Skeletal muscle tissue (tissue), 4 donors: ENCODE measurements around the gene RFPL2. TPM values are rescaled to one million over a fixed set of nuclear protein-coding genes. Genes with fewer than 3 reads are reported as not detected.

Source experiments
- H3K27ac ChIP-seq: one replicate; pipeline ENCODE4 v1.7.0; 2013; ENCODE audit warnings: mild to moderate bottlenecking, low read depth, low read length, inconsistent platforms
- H3K27me3 ChIP-seq, 3 donors: one replicate each; pipeline ENCODE4 v1.7.0; 2013; ENCODE audit warnings: low read length in 3 of 3; ENCODE audit not compliant: control insufficient read depth in 3 of 3, insufficient read depth in 3 of 3
- H3K36me3 ChIP-seq, 3 donors: one replicate each; pipeline ENCODE4 v1.7.0; 2013; ENCODE audit warnings: low read length in 3 of 3; ENCODE audit not compliant: control insufficient read depth in 3 of 3, insufficient read depth in 3 of 3
- H3K4me1 ChIP-seq, 3 donors: one replicate each; pipeline ENCODE4 v1.7.0; 2013; ENCODE audit warnings: low read length in 3 of 3, mild to moderate bottlenecking in 3 of 3; ENCODE audit not compliant: control insufficient read depth in 3 of 3, insufficient read depth in 3 of 3
- H3K4me3 ChIP-seq, 3 donors: one replicate each; pipeline ENCODE4 v1.7.0; 2013; ENCODE audit warnings: low read length in 3 of 3
- H3K9ac ChIP-seq, 3 donors: one replicate each; pipeline ENCODE4 v1.7.0; 2013; ENCODE audit warnings: low read length in 3 of 3, mild to moderate bottlenecking in 3 of 3, moderate library complexity in 2 of 3, low read depth in 1 of 3
- H3K9me3 ChIP-seq, 3 donors: one replicate each; pipeline ENCODE4 v1.7.0; 2013; ENCODE audit warnings: low read length in 3 of 3; ENCODE audit not compliant: control insufficient read depth in 3 of 3
- total RNA-seq: library from RNA; depleted of rRNA; stranded (reverse); fragments of >200 nt; gene quantifications from one replicate; pipeline ENCODE4 v1.2.3, GENCODE V29; 2014
- donor health status: Osteomylitis.

The RFPL2 gene
- total RNA-seq, 1 donor from 2014 or later: not detected

- Histone ChIP-seq H3K4me1 (no peaks in the 10 kb centered on the region), H3K4me3 (no peak overlapping the region), H3K27ac (no peak overlapping the region), H3K36me3 (no peaks in the 10 kb centered on the region), H3K9ac (no peak overlapping the region), H3K9me3 (no peaks in the 10 kb centered on the region), H3K27me3 (peaks cover 0 to 7% (median 3%) of the 10 kb centered on the region in 3 donors)
Observed at GRCh38 chr22:32232191-32232830, 27.4 kb upstream of the RFPL2 start.

GRCh38 chr22:32226326-32227104 is 21.6 kb upstream of the RFPL2 start:
- no peaks in the 10 kb centered on the region for H3K36me3 ChIP-seq
- no peak overlapping the region for H3K4me3 ChIP-seq

DNA sequence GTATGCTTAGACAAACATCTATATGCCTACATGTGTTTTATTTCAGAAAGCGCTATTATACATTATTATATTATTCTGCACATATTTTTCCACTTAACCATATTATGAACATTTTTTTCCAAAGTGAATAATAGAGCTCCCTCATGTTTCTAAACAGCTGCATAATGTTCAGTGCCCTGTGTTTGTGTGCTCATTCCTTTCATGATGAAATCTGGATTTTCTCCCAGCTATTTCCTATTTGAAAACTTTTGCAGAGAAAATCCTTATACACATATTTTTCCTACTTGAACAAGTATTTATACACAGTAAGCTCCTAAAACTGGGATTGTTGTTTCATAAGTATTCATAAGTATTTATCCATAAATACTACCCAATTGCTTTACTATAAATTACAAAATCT is 18.1 kb upstream of the RFPL2 start:
- no peaks in the 10 kb centered on the region for H3K27me3 ChIP-seq
- H3K27ac ChIP-seq: no peak overlapping the region
- no peak overlapping the region for H3K9ac ChIP-seq
- no peaks in the 10 kb centered on the region for H3K36me3 ChIP-seq
- no peaks in the 10 kb centered on the region for H3K9me3 ChIP-seq
- H3K4me1 ChIP-seq: no peaks in the 10 kb centered on the region
- H3K4me3 ChIP-seq: no peak overlapping the region

More at GRCh38 chr22:32226326-32227104, 21.6 kb upstream of the RFPL2 start:
- H3K9ac ChIP-seq: no peak overlapping the region
- no peaks in the 10 kb centered on the region for H3K4me1 ChIP-seq
- no peaks in the 10 kb centered on the region for H3K9me3 ChIP-seq
- no peaks in the 10 kb centered on the region for H3K27me3 ChIP-seq
- H3K27ac ChIP-seq: no peak overlapping the region

DNA sequence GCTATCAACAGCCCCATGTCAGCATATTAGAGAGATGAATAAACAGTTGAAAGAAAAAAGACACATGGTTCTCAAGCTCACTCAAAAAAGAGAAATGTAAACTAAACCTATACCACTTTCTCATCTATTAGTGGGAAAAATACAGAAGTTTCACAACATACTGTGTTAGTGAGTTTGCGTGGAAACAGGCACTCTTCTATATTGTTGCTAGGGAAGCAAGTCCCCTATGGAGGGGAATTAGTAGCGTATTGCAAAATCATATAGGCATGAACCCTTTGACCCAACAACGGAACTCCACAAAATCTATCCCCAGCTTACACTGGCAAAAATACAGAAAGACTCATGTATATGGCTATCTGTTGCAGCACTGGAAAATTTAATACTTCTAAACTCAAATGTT is 14.2 kb upstream of the RFPL2 start:
- Histone ChIP-seq H3K27me3 (no peaks in the 10 kb centered on the region), H3K9ac (no peak overlapping the region), H3K36me3 (no peaks in the 10 kb centered on the region), H3K4me3 (no peak overlapping the region), H3K9me3 (no peaks in the 10 kb centered on the region), H3K4me1 (no peaks in the 10 kb centered on the region), H3K27ac (no peak overlapping the region)

DNA sequence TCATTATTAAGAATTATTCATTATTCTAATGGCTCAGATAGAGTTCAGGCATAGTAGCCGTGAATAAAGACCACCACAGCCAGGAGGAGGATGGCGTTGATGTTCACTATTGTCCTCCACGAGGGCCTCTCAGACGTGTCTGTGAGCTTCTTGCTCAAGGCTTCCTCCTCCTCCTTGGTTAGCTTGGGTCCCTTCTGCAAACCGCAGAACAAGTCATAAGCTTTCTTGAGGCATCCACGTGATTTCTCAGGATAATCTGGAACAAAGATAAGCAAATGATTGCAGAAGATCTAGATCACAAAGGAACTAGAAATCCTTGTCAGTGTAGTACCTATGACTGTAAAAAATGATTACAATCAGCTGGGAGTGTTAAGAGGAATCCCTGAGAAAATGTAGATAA is 13.6 kb upstream of the RFPL2 start:
- H3K27me3 ChIP-seq: no peaks in the 10 kb centered on the region
- H3K9me3 ChIP-seq: no peaks in the 10 kb centered on the region
- H3K9ac ChIP-seq: no peak overlapping the region
- no peaks in the 10 kb centered on the region for H3K36me3 ChIP-seq
- H3K27ac ChIP-seq: no peak overlapping the region
- H3K4me1 ChIP-seq: no peaks in the 10 kb centered on the region
- no peak overlapping the region for H3K4me3 ChIP-seq

- H3K36me3 ChIP-seq: no peaks in the 10 kb centered on the region
- H3K4me3 ChIP-seq: no peak overlapping the region
- H3K9me3 ChIP-seq: no peaks in the 10 kb centered on the region
- H3K4me1 ChIP-seq: no peaks in the 10 kb centered on the region
- no peak overlapping the region for H3K27ac ChIP-seq
- H3K9ac ChIP-seq: no peak overlapping the region
- peaks cover 0 to 3% (median 0%) of the 10 kb centered on the region in 3 donors for H3K27me3 ChIP-seq
Observed at GRCh38 chr22:32217465-32217864, 12.6 kb upstream of the RFPL2 start.

GRCh38 chr22:32216911-32217310 is 12.0 kb upstream of the RFPL2 start:
- no peak overlapping the region for H3K4me3 ChIP-seq
- H3K9me3 ChIP-seq: no peaks in the 10 kb centered on the region
- no peaks in the 10 kb centered on the region for H3K36me3 ChIP-seq
- peaks cover 0 to 5% (median under 1%) of the 10 kb centered on the region in 3 donors for H3K27me3 ChIP-seq
- H3K4me1 ChIP-seq: no peaks in the 10 kb centered on the region
- H3K27ac ChIP-seq: no peak overlapping the region
- H3K9ac ChIP-seq: no peak overlapping the region

DNA sequence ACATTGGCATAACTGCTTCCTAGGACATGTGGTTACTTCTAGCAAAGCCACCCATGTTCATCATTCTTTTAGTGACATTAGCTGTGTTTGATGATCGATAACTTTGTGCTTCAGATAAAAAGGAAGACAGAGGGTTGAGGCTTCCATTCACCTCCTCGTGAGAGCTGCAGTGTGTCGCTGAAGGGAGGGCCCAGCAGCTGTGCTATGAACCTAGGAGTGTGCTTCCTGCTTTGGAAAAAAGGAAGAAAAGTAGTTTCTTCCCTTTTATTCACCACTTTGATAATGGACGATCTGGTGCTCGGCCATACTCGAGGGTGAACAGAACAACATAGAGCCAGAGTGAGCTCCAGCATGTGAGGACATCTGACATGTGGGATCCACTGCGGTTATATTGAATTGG is 6.1 kb upstream of the RFPL2 start:
- Histone ChIP-seq H3K4me3 (no peak overlapping the region), H3K9ac (no peak overlapping the region)

GRCh38 chr22:32208681-32209080 is 3.8 kb upstream of the RFPL2 start:
- no peaks in the 10 kb centered on the region for H3K4me1 ChIP-seq
- H3K36me3 ChIP-seq: no peaks in the 10 kb centered on the region
- no peaks in the 10 kb centered on the region for H3K9me3 ChIP-seq
- peaks cover 12 to 25% (median 17%) of the 10 kb centered on the region in 3 donors for H3K27me3 ChIP-seq
- no peak overlapping the region for H3K4me3 ChIP-seq
- no peak overlapping the region for H3K9ac ChIP-seq
- no peak overlapping the region for H3K27ac ChIP-seq

More for the DNA sequence above, 6.1 kb upstream of the RFPL2 start:
- Histone ChIP-seq H3K27me3 (peaks cover 2 to 10% (median 5%) of the 10 kb centered on the region in 3 donors), H3K36me3 (no peaks in the 10 kb centered on the region), H3K27ac (no peak overlapping the region), H3K9me3 (no peaks in the 10 kb centered on the region), H3K4me1 (no peaks in the 10 kb centered on the region)

DNA sequence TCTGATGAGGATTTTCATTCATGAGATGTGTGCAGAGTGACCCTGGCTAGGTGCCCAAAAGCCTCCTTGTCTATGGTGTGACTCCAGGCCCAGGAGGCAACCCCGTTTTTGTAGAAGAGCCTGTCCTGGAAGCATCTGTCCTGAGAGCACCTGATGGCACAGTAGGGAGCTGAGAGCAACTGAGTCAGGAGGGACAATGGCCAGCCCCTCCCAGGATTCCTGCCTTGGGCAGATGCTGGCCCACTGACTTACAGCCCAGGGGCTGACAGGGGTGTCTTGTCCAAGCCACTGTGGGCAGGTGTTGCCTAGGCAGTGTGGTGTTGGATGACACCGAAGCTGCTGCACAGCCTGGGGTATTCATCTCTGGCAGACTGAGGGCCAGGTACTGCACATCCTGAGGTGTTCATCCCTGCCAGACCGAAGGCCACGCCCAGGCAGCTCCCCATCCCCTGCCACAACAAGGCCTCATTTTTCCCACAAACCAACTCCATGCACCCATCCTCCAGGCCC is 3.2 kb upstream of the RFPL2 start:
- H3K9ac ChIP-seq: no peak overlapping the region
- H3K27me3 ChIP-seq: peaks cover 18 to 32% (median 23%) of the 10 kb centered on the region in 3 donors
- no peaks in the 10 kb centered on the region for H3K36me3 ChIP-seq

More for the DNA sequence above, 3.2 kb upstream of the RFPL2 start:
- H3K4me3 ChIP-seq: no peak overlapping the region
- peaks cover 1 to 6% (median 2%) of the 10 kb centered on the region in 3 donors for H3K4me1 ChIP-seq
- no peak overlapping the region for H3K27ac ChIP-seq
- no peaks in the 10 kb centered on the region for H3K9me3 ChIP-seq
